ENCODE data around the gene MAT1A. TPM values are rescaled to one million over a fixed set of nuclear protein-coding genes. Genes with fewer than 3 reads are reported as not detected.
"Not testable (repeated sequence)": the region's sequence is repeated elsewhere in the genome, so short reads cannot be mapped to it uniquely, and the experiment has no call there.

Gene MAT1A
- total and polyA plus RNA-seq, 2 of the 8 experiments (the other 6 are each of a cell fraction or from before 2014, with no cell fraction given) = 4.1 to 6.4 TPM

DNA sequence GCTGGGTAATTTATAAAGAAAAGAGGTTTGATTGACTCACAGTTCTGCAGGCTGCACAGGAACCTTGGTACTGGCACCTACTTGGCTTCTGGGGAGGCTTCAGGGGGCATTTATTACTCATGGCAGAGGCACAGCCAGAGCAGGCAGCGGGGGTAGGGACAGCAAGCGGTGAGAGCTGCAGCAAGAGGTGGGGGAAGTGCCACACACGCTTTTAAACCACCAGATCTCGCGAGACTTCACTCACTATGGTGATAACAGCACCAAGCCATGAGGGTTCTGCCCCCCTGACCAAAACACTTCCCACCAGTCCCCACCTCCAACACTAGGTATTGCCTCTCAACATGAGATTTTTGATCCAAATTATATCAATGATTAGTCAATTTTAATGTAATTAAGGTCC, 24.1 kb upstream of the MAT1A start:
- H3K9ac ChIP-seq (replicated peaks in 1 of 4; ENCODE audit: extremely low read depth in 1 of 4, low read depth in 3 of 4, low read length in 3 of 4) = no peak overlapping the region
- no peak overlapping the region for H2BK15ac ChIP-seq (ENCODE audit: low read length)
- no peaks in the 10 kb centered on the region for H3K23me2 ChIP-seq (ENCODE audit: low read depth, low read length)
- no peak overlapping the region for H2BK120ac ChIP-seq (replicated peaks; ENCODE audit: low read depth, low read length)
- H3K27me3 ChIP-seq (replicated peaks in 1 of 4; ENCODE audit: control insufficient read depth in 3 of 4, extremely low read depth in 1 of 4, insufficient read depth in 3 of 4, low read length in 3 of 4) = no peaks in the 10 kb centered on the region
- no peak overlapping the region for H2BK5ac ChIP-seq (ENCODE audit: low read depth, low read length)
- no peak overlapping the region for H2AK5ac ChIP-seq (ENCODE audit: low read depth, low read length)
- no peaks in the 10 kb centered on the region for H3K79me1 ChIP-seq (ENCODE audit: low read depth, low read length)
- no peak overlapping the region for H3K27ac ChIP-seq (ENCODE audit: low read depth, low read length)
- no peak overlapping the region for H3K4ac ChIP-seq (replicated peaks; ENCODE audit: insufficient read length, low read depth, low read length)
- H3K36me3 ChIP-seq (ENCODE audit: control insufficient read depth in 2 of 4, insufficient read depth in 4 of 4, low read length in 3 of 4) = no peaks in the 10 kb centered on the region
- H3K14ac ChIP-seq (ENCODE audit: insufficient read length) = no peak overlapping the region
- no peak overlapping the region for H2BK12ac ChIP-seq (ENCODE audit: low read depth, low read length)
- no peak overlapping the region for H3K56ac ChIP-seq (replicated peaks; ENCODE audit: insufficient read length, low read depth, low read length)
- H3K79me2 ChIP-seq (ENCODE audit: control insufficient read depth in 1 of 2, insufficient read depth in 2 of 2, low read length in 2 of 2) = no peaks in the 10 kb centered on the region
- H2AFZ ChIP-seq (ENCODE audit: low read length) = no peak overlapping the region
- ChIA-PET POLR2A (ENCODE audit: partially characterized antibody) (no interaction called here), CTCF (ENCODE audit: partially characterized antibody) (no interaction called here)
- DNase-seq (ENCODE audit: low read depth in 1 of 2, low spot score in 2 of 2) (no peak), FAIRE-seq (no peak)
- peak; percentile 62; the same call in 1 of the 2 replicates for TF ChIP-seq CHD2 (IDR thresholded peaks at IDR 0.05; ENCODE audit: low read length)
- no peak for TF ChIP-seq BRCA1 (IDR thresholded peaks at IDR 0.05; ENCODE audit: low read depth, low read length)
- no peaks in the 10 kb centered on the region; a peak in 1 of 4 replicates for H3K9me3 ChIP-seq (ENCODE audit: insufficient read depth in 2 of 2, low read depth in 1 of 2, low read length in 1 of 2)
- H3K4me1 ChIP-seq (replicated peaks in 1 of 4; ENCODE audit: control insufficient read depth in 3 of 4, insufficient read depth in 4 of 4, low read length in 3 of 4) = no peaks in the 10 kb centered on the region
- no peak overlapping the region for H4K8ac ChIP-seq (ENCODE audit: extremely low read depth, insufficient read depth, low read length)
- H4K91ac ChIP-seq (replicated peaks; ENCODE audit: insufficient read length, low read length) = no peak overlapping the region
- 78% methylated on average over 5 of the region's 5 CpGs; no CpG with 5 or more reads in 1 of the 2 experiments for WGBS, 2 experiments (ENCODE audit: extremely low coverage in 1 of 2, insufficient coverage in 1 of 2, insufficient read length in 1 of 2, insufficient replicate concordance in 2 of 2, low coverage in 1 of 2, low lambda C conversion rate in 2 of 2, missing lambda C conversion rate in 1 of 2)
- no peak overlapping the region for H3K4me2 ChIP-seq (ENCODE audit: insufficient read depth in 1 of 2, low read depth in 2 of 2, low read length in 2 of 2)
- no peak overlapping the region for H3K23ac ChIP-seq (ENCODE audit: insufficient read length)
- no peak overlapping the region for H3K4me3 ChIP-seq (ENCODE audit: extremely low read depth in 1 of 4, insufficient read depth in 2 of 4, low read depth in 3 of 4, low read length in 4 of 4)
- H4K20me1 ChIP-seq (replicated peaks in 1 of 2; ENCODE audit: control insufficient read depth in 1 of 2, insufficient read depth in 2 of 2, low read length in 2 of 2) = no peaks in the 10 kb centered on the region
- no peak overlapping the region for H3K18ac ChIP-seq (ENCODE audit: extremely low read depth, low read length)
- H2BK20ac ChIP-seq (ENCODE audit: low read length) = no peak overlapping the region
- no peak overlapping the region for H4K5ac ChIP-seq (ENCODE audit: insufficient read length, low read depth, low read length)

DNA sequence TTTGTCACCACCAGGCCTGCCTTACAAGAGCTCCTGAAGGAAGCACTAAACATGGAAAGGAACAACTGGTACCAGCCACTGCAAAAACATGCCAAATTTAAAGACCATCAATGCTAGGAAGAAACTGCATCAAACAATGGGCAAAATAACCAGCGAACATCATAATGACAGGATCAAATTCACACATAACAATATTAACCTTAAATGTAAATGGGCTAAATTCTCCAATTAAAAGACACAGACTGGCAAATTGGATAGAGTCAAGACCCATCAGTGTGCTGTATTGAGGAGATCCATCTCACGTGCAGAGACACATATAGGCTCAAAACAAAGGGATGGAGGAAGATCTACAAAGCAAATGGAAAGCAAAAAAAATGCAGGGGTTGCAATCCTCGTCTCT, 16.5 kb upstream of the MAT1A start:
- H4K20me1 ChIP-seq (replicated peaks in 1 of 2; ENCODE audit: control insufficient read depth in 1 of 2, insufficient read depth in 2 of 2, low read length in 2 of 2); H3K4me1 ChIP-seq (replicated peaks in 1 of 4; ENCODE audit: control insufficient read depth in 3 of 4, insufficient read depth in 4 of 4, low read length in 3 of 4); H3K27me3 ChIP-seq (replicated peaks in 1 of 4; ENCODE audit: control insufficient read depth in 3 of 4, extremely low read depth in 1 of 4, insufficient read depth in 3 of 4, low read length in 3 of 4); H3K18ac ChIP-seq (ENCODE audit: extremely low read depth, low read length); H3K14ac ChIP-seq (ENCODE audit: insufficient read length); H3K4me2 ChIP-seq (ENCODE audit: insufficient read depth in 1 of 2, low read depth in 2 of 2, low read length in 2 of 2); H4K8ac ChIP-seq (ENCODE audit: extremely low read depth, insufficient read depth, low read length); H3K4ac ChIP-seq (replicated peaks; ENCODE audit: insufficient read length, low read depth, low read length); H2BK120ac ChIP-seq (replicated peaks; ENCODE audit: low read depth, low read length); H2BK5ac ChIP-seq (ENCODE audit: low read depth, low read length); H3K9ac ChIP-seq (replicated peaks in 1 of 4; ENCODE audit: extremely low read depth in 1 of 4, low read depth in 3 of 4, low read length in 3 of 4); H3K4me3 ChIP-seq (ENCODE audit: extremely low read depth in 1 of 4, insufficient read depth in 2 of 4, low read depth in 3 of 4, low read length in 4 of 4); H2AFZ ChIP-seq (ENCODE audit: low read length); H3K79me2 ChIP-seq (ENCODE audit: control insufficient read depth in 1 of 2, insufficient read depth in 2 of 2, low read length in 2 of 2); H3K79me1 ChIP-seq (ENCODE audit: low read depth, low read length); H2BK12ac ChIP-seq (ENCODE audit: low read depth, low read length); H3K23me2 ChIP-seq (ENCODE audit: low read depth, low read length); H3K56ac ChIP-seq (replicated peaks; ENCODE audit: insufficient read length, low read depth, low read length); DNase-seq (ENCODE audit: low read depth in 1 of 2, low spot score in 2 of 2); H3K27ac ChIP-seq (ENCODE audit: low read depth, low read length); FAIRE-seq; H4K91ac ChIP-seq (replicated peaks; ENCODE audit: insufficient read length, low read length); H4K5ac ChIP-seq (ENCODE audit: insufficient read length, low read depth, low read length); POLR2A ChIA-PET (ENCODE audit: partially characterized antibody); H3K23ac ChIP-seq (ENCODE audit: insufficient read length); H3K9me3 ChIP-seq (ENCODE audit: insufficient read depth in 2 of 2, low read depth in 1 of 2, low read length in 1 of 2); CTCF ChIA-PET (ENCODE audit: partially characterized antibody); H2BK15ac ChIP-seq (ENCODE audit: low read length); H2BK20ac ChIP-seq (ENCODE audit: low read length); H3K36me3 ChIP-seq (ENCODE audit: control insufficient read depth in 2 of 4, insufficient read depth in 4 of 4, low read length in 3 of 4); H2AK5ac ChIP-seq (ENCODE audit: low read depth, low read length): not testable (repeated sequence)
- 90% methylated on average over 3 of the region's 3 CpGs; no CpG with 5 or more reads in 1 of the 2 experiments for WGBS, 2 experiments (ENCODE audit: extremely low coverage in 1 of 2, insufficient coverage in 1 of 2, insufficient read length in 1 of 2, insufficient replicate concordance in 2 of 2, low coverage in 1 of 2, low lambda C conversion rate in 2 of 2, missing lambda C conversion rate in 1 of 2)
